Measurements from ENCODE around the gene RALGPS1.

The RALGPS1 gene

GRCh38 chr9:127034691-127035090, 120.1 kb downstream of the RALGPS1 start:
- Histone ChIP-seq H3K79me1 (ENCODE audit: low read length) (no peaks in the 10 kb centered on the region), H4K8ac (ENCODE audit: low read depth, low read length) (no peak overlapping the region), H3K9me3 (ENCODE audit: insufficient read depth, low read depth, low read length) (no peaks in the 10 kb centered on the region), H2AK5ac (ENCODE audit: low read length) (no peak overlapping the region), H3K27ac (ENCODE audit: low read depth, low read length) (no peak overlapping the region), H2BK120ac (ENCODE audit: insufficient read depth, low read length, poor library complexity) (no peak overlapping the region), H2BK12ac (ENCODE audit: low read length) (no peak overlapping the region), H3K79me2 (ENCODE audit: control insufficient read depth, insufficient read depth, low read length, poor library complexity) (no peaks in the 10 kb centered on the region), H3K9ac (ENCODE audit: low read length) (no peak overlapping the region), H2AFZ (ENCODE audit: insufficient read depth, low read length, poor library complexity) (no peak overlapping the region), H3K27me3 (ENCODE audit: insufficient read depth, low read length) (no peaks in the 10 kb centered on the region), H4K12ac (ENCODE audit: low read depth, low read length) (no peak overlapping the region), H4K91ac (ENCODE audit: low read depth, low read length) (no peak overlapping the region), H3K4me3 (ENCODE audit: low read depth, low read length) (no peak overlapping the region), H3K14ac (ENCODE audit: low read length) (no peak overlapping the region), H3K18ac (ENCODE audit: low read length) (no peak overlapping the region), H3K23ac (ENCODE audit: low read length) (no peak overlapping the region), H3K36me3 (ENCODE audit: control insufficient read depth in 1 of 2, insufficient read depth in 2 of 2, low read length in 2 of 2) (no peaks in the 10 kb centered on the region), H3K4me2 (ENCODE audit: low read length) (no peak overlapping the region), H3K4me1 (ENCODE audit: control insufficient read depth in 1 of 2, insufficient read depth in 2 of 2, low read length in 2 of 2) (no peaks in the 10 kb centered on the region), H2BK5ac (ENCODE audit: low read depth, low read length, poor library complexity) (no peak overlapping the region), H3K4ac (ENCODE audit: low read depth, low read length) (no peak overlapping the region)
- DNase-seq = no peak
- no CpG with 5 or more reads among the region's 1 CpG for WGBS (ENCODE audit: extremely low coverage, insufficient coverage, insufficient read length)

GRCh38 chr9:127035423-127035822, 120.8 kb downstream of the RALGPS1 start:
- no peaks in the 10 kb centered on the region for H3K9me3 ChIP-seq (ENCODE audit: insufficient read depth, low read depth, low read length)
- H3K79me2 ChIP-seq (ENCODE audit: control insufficient read depth, insufficient read depth, low read length, poor library complexity) = no peaks in the 10 kb centered on the region
- H3K14ac ChIP-seq (ENCODE audit: low read length) = no peak overlapping the region
- no peak overlapping the region for H3K23ac ChIP-seq (ENCODE audit: low read length)
- H4K91ac ChIP-seq (ENCODE audit: low read depth, low read length) = no peak overlapping the region
- H3K4me3 ChIP-seq (ENCODE audit: low read depth, low read length) = no peak overlapping the region
- DNase-seq = no peak
- H2BK120ac ChIP-seq (ENCODE audit: insufficient read depth, low read length, poor library complexity) = no peak overlapping the region
- no peak overlapping the region for H3K9ac ChIP-seq (ENCODE audit: low read length)
- no peak overlapping the region for H2BK12ac ChIP-seq (ENCODE audit: low read length)
- no peaks in the 10 kb centered on the region for H3K4me1 ChIP-seq (ENCODE audit: control insufficient read depth in 1 of 2, insufficient read depth in 2 of 2, low read length in 2 of 2)
- H3K4me2 ChIP-seq (ENCODE audit: low read length) = no peak overlapping the region
- no peaks in the 10 kb centered on the region for H3K27me3 ChIP-seq (ENCODE audit: insufficient read depth, low read length)
- no peak overlapping the region for H4K12ac ChIP-seq (ENCODE audit: low read depth, low read length)
- no peak overlapping the region for H2AK5ac ChIP-seq (ENCODE audit: low read length)
- no peak overlapping the region for H3K4ac ChIP-seq (ENCODE audit: low read depth, low read length)
- H3K27ac ChIP-seq (ENCODE audit: low read depth, low read length) = no peak overlapping the region
- no CpG with 5 or more reads among the region's 4 CpGs for WGBS (ENCODE audit: extremely low coverage, insufficient coverage, insufficient read length)
- H2BK5ac ChIP-seq (ENCODE audit: low read depth, low read length, poor library complexity) = no peak overlapping the region
- no peak overlapping the region for H3K18ac ChIP-seq (ENCODE audit: low read length)
- H3K79me1 ChIP-seq (ENCODE audit: low read length) = no peaks in the 10 kb centered on the region
- no peaks in the 10 kb centered on the region for H3K36me3 ChIP-seq (ENCODE audit: control insufficient read depth in 1 of 2, insufficient read depth in 2 of 2, low read length in 2 of 2)
- no peak overlapping the region for H2AFZ ChIP-seq (ENCODE audit: insufficient read depth, low read length, poor library complexity)
- no peak overlapping the region for H4K8ac ChIP-seq (ENCODE audit: low read depth, low read length)

- Histone ChIP-seq H3K14ac (ENCODE audit: low read length) (no peak overlapping the region), H2BK5ac (ENCODE audit: low read depth, low read length, poor library complexity) (no peak overlapping the region), H3K27ac (ENCODE audit: low read depth, low read length) (no peak overlapping the region), H3K4ac (ENCODE audit: low read depth, low read length) (no peak overlapping the region), H3K4me2 (ENCODE audit: low read length) (no peak overlapping the region), H4K91ac (ENCODE audit: low read depth, low read length) (no peak overlapping the region), H3K36me3 (ENCODE audit: control insufficient read depth in 1 of 2, insufficient read depth in 2 of 2, low read length in 2 of 2) (no peaks in the 10 kb centered on the region), H3K9me3 (ENCODE audit: insufficient read depth, low read depth, low read length) (no peaks in the 10 kb centered on the region), H2BK12ac (ENCODE audit: low read length) (no peak overlapping the region), H3K79me2 (ENCODE audit: control insufficient read depth, insufficient read depth, low read length, poor library complexity) (no peaks in the 10 kb centered on the region), H2AK5ac (ENCODE audit: low read length) (no peak overlapping the region), H3K27me3 (ENCODE audit: insufficient read depth, low read length) (no peaks in the 10 kb centered on the region), H3K4me3 (ENCODE audit: low read depth, low read length) (no peak overlapping the region), H3K9ac (ENCODE audit: low read length) (no peak overlapping the region), H3K18ac (ENCODE audit: low read length) (no peak overlapping the region), H3K23ac (ENCODE audit: low read length) (no peak overlapping the region), H4K12ac (ENCODE audit: low read depth, low read length) (no peak overlapping the region), H2AFZ (ENCODE audit: insufficient read depth, low read length, poor library complexity) (no peak overlapping the region), H4K8ac (ENCODE audit: low read depth, low read length) (no peak overlapping the region), H2BK120ac (ENCODE audit: insufficient read depth, low read length, poor library complexity) (no peak overlapping the region), H3K79me1 (ENCODE audit: low read length) (no peaks in the 10 kb centered on the region), H3K4me1 (ENCODE audit: control insufficient read depth in 1 of 2, insufficient read depth in 2 of 2, low read length in 2 of 2) (no peaks in the 10 kb centered on the region)
- WGBS (ENCODE audit: extremely low coverage, insufficient coverage, insufficient read length) = no CpG with 5 or more reads among the region's 4 CpGs
- no peak for DNase-seq
These were observed 121.4 kb downstream of the RALGPS1 start for GRCh38 chr9:127035948-127036347.

GRCh38 chr9:127036437-127036836, 121.9 kb downstream of the RALGPS1 start:
- no peak overlapping the region for H2BK5ac ChIP-seq (ENCODE audit: low read depth, low read length, poor library complexity)
- H3K79me2 ChIP-seq (ENCODE audit: control insufficient read depth, insufficient read depth, low read length, poor library complexity) = no peaks in the 10 kb centered on the region
- no peaks in the 10 kb centered on the region for H3K79me1 ChIP-seq (ENCODE audit: low read length)
- no peak overlapping the region for H2AFZ ChIP-seq (ENCODE audit: insufficient read depth, low read length, poor library complexity)
- H4K91ac ChIP-seq (ENCODE audit: low read depth, low read length) = no peak overlapping the region
- H3K36me3 ChIP-seq (ENCODE audit: control insufficient read depth in 1 of 2, insufficient read depth in 2 of 2, low read length in 2 of 2) = no peaks in the 10 kb centered on the region
- no peak overlapping the region for H3K23ac ChIP-seq (ENCODE audit: low read length)
- H4K12ac ChIP-seq (ENCODE audit: low read depth, low read length) = no peak overlapping the region
- H3K4me1 ChIP-seq (ENCODE audit: control insufficient read depth in 1 of 2, insufficient read depth in 2 of 2, low read length in 2 of 2) = no peaks in the 10 kb centered on the region
- no peak overlapping the region for H4K8ac ChIP-seq (ENCODE audit: low read depth, low read length)
- DNase-seq = no peak
- no peak overlapping the region for H3K9ac ChIP-seq (ENCODE audit: low read length)
- H3K4me2 ChIP-seq (ENCODE audit: low read length) = no peak overlapping the region
- H3K27me3 ChIP-seq (ENCODE audit: insufficient read depth, low read length) = no peaks in the 10 kb centered on the region
- H3K27ac ChIP-seq (ENCODE audit: low read depth, low read length) = no peak overlapping the region
- no peak overlapping the region for H2BK12ac ChIP-seq (ENCODE audit: low read length)
- no peak overlapping the region for H3K4me3 ChIP-seq (ENCODE audit: low read depth, low read length)
- no peaks in the 10 kb centered on the region for H3K9me3 ChIP-seq (ENCODE audit: insufficient read depth, low read depth, low read length)
- no peak overlapping the region for H3K18ac ChIP-seq (ENCODE audit: low read length)
- no CpG with 5 or more reads among the region's 2 CpGs for WGBS (ENCODE audit: extremely low coverage, insufficient coverage, insufficient read length)
- H2AK5ac ChIP-seq (ENCODE audit: low read length) = no peak overlapping the region
- no peak overlapping the region for H3K14ac ChIP-seq (ENCODE audit: low read length)
- H2BK120ac ChIP-seq (ENCODE audit: insufficient read depth, low read length, poor library complexity) = no peak overlapping the region
- no peak overlapping the region for H3K4ac ChIP-seq (ENCODE audit: low read depth, low read length)
